Measurements from ENCODE around the gene MORN1.

MORN1 gene

GRCh38 chr1:2271841-2272655 is 119.3 kb downstream of the MORN1 start:
- DNase-seq: no peak

Measured in right forelimb (tissue), 1 donor.